Ecto neural progenitor cell (in vitro differentiated cells): Measurements from ENCODE around the gene ABITRAM.
"Not testable (repeated sequence)": the region's sequence is repeated elsewhere in the genome, so short reads cannot be mapped to it uniquely, and the experiment has no call there.

Experiments
- DNase-seq: peaks from one replicate; pipeline ENCODE4 v3.0.0-alpha.2; 2018; ENCODE audit warnings: low spot score

ABITRAM gene, protein sequence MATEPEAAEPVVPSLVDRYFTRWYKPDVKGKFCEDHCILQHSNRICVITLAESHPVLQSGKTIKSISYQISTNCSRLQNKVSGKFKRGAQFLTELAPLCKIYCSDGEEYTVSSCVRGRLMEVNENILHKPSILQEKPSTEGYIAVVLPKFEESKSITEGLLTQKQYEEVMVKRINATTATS

DNA sequence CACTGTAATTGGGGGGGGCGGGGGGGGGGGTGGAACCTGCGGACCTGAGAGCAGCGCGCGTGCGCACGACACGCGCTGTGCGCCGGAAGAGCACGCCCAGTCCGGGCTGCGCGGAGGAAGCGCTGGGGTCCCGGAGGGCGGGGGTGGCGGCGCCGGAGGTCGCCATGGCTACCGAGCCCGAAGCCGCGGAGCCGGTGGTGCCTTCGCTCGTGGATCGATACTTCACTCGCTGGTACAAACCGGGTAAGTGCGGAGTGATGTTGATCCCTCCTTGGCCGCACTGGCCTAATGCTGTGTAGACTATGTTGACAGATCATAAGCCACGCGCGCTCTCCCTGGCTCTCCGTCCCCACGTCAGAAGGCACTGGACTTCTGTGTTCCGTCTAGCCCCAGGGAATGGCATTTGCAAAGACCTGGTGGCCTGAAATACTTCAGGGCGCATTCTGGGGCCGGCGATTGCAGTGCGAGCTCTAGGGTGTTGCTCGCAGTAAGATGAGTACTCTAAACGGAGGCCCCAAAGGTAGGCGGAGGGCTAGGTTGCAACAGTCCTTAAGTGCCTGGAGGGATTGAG is at the start of gene ABITRAM:
TSS of gene ABITRAM (plus strand) at position 78 of the 571 bp plus-strand sequence. CDS start at position 165, 87 bp downstream.
- DNase-seq: peak; percentile 88

DNA sequence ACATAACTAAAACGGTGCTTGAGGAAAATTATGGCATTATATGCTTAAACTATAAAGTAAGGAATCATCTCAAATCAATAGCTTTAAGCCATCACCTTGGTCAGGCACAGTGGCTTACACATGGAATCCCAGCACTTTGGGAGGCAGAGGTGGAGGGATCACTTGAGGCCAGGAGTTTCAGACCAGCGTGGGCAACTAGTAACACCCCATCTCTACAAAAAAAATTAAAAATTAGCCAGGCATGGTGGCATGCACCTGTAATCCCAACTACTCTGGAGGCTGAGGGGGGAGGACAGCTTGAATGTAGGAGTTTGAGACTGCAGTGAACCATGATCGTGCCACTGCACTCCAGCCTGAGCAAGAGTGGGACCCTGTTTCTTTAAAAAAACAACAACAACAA is 49.5 kb upstream of the ABITRAM start:
- DNase-seq: no peak

DNA sequence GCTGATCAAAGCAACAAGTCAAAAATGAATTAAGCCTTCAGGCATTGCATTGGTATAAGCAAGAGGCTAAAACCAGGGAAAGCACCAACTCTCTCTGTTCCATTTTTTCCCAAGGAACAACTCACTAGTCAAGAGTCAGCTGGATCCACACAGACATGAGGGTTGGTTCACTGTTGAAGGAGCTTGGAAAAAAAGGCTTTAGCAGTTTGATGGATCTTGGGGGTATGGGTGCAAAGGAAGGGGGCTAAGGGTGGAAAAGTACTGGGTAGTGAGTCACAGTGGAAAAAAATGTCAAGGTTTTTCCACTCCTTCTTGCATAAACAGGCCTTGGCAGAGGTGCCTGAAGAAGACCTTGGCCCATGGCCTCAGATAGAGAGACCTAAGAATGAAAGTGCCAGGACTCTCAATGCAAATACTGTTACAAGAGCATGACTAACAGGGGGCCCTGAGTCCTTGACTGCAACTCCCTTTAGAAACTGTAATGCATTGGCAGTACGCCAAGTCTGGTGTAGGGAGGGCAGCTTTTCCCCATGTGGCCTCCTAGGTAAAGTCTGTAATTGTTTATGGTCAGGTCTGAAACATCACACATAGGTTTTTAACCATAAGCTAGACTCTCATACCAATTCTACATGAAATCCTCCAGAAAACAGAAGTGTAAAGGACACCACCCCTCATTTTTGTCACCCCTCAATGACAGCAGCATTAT is 48.4 kb upstream of the ABITRAM start:
- no peak for DNase-seq

DNA sequence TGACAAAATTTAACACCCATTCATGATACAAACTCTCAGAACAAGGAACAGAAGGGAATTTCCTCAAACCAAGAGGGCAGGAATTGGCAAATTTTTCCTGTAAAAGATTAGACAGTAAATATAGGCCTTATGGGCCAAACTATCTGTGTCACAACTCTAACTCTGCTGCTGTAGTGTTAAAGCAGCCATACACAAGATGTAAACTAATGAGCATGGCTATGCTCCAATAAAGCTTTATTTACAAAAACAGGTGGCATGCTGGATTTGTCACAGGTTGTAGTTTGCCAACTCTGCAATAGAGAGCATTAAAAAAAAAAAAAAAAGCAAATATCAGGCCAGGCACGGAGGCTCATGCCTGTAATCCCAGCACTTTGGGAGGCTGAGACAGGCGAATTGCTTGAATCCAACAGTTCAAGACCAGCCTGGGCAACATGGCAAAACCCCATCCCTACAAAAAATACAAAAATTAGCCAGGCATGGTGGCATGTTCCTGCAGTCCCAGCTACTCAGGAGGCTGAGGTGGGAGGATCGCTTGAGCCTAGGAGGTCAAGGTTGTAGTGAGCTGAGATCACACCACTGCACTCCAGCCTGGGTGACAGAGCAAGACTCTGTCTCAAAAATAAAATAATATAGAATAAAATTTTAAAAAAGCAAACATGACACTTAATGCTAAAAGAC is 47.5 kb upstream of the ABITRAM start:
- DNase-seq: not testable (repeated sequence)

DNA sequence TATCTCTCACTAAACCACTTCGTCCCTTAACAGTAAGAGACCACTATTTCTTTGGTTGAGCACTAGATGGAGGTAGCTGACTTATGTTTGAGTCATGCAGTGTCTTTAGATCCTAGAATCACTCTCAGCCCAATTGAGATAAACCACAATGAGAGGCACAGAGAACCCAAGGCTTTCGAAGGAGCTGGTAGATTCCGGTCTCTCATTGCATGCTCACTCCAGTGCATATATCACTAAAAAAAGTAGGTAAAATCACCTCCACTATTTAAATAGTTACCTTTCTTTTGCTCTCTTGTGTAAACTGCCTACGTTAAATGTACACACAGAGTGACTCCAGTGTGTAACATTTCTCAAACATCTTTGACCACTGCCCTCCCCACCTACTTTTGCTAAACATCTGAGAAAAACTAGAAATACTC is 44.5 kb upstream of the ABITRAM start:
- DNase-seq: no peak

DNA sequence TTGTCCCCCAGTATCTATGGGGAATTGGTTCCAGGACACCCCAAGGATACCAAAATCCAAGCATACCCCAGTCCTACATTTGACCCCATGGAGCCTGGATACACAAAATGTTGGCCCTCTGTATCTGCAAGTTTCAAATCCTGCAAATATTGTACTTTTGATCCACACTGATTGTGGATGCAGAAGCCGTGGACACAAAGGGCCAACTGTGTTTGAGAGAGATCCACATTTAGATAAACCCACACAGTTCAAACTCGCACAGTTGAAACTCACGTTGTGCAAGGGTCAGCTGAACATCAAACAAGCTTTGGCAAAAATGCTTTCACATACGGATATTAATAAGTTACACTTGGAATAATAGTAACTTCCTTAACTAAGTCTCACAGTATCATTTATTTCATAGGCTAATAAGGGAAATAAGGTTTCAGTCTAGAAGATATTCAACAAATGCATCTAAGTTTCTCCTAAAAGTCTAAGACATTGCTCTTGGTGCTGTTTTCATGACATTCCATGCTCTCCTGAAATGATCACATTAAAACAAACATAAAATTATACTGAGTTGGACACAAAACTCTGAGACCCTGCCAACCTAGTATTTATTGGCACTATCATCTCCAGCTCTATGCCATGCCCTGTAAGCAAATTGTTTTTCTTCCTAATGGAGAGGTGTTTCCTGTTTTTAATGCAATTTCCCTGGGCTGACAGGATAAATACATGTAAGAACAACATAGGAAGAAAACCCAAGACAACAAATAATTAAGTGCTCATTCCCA is 39.8 kb upstream of the ABITRAM start:
- DNase-seq: no peak

DNA sequence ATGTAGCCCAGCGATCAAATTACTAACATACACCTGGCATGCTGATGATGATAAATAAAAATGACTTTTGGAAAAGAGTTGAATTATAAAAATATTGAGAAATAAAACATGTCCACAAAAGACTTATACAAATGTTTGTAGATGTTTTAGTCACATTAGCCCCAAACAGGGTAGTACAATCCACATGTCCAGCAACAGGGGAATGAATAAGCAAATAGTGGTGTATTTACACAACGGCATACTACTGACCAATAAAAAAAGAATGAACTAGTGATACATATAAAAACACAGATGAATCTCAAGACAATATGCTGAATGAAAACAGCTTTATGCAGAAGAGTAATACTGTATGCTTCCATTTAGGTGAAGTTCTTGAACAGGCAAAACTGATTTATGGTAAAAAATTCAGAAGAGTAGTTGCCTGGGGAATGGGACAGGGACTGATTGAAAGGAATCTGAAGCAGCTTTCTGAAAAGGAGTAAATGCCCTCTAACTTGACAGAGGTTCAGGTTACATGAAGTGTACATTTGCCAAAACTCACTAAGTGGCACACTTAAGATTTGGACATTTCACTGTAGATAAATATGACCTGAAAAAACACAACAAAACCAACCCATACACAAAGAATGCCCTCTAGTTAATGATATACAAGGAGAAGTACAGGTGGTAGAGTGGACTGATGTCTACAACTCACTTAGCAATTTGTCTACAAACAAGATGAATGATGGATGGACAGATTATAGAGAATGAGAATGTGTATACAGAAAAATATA is 36.7 kb upstream of the ABITRAM start:
- DNase-seq: no peak

DNA sequence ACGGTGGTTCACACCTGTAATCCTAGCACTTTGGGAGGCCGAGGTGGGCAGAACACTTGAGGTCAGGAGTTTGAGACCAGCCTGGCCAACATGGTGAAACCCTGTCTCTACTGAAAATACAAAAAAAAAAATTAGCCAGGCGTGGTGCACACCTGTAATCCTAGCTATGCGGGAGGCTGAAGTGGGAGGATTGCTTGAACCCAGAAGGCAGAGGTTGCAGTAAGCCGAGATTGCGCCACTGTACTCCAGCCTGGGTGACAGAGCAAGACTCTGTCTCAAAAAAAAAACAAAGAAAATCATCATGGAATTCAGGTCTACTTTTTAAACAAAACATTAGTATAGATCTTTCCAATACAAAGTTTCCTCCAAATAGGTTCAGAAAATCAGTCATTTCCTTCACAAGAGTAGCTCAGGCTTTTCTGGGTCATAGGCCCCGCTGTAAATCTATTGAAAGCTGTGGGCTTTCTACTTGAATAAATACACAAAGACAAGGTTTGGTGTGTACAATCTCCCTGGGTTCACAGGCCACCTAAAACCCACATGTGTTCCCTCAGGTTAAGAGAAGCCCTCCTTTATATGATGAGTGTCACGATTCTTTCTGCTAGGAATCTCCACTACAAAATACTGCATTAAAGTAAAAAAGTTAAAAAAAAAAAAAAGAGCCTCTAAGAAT is 35.0 kb upstream of the ABITRAM start:
- DNase-seq: not testable (repeated sequence)

DNA sequence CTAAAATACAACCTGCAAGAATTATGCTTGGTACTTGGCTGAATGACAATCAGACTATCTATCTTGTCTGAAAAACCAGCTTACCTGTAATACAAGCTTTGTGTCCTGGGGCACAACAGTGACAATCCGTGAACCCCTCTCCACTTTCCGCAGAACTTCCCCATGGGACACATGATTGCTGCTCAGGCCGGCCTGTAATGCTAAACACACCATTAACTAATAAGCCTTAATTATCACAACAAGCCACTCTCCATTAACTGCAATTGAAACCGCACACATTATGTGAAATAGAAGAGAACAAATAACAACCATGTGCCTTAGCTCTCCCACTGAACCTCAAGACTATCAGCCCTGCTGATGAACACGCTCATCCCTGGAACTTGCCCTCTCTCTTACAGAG is 34.0 kb upstream of the ABITRAM start:
- DNase-seq: no peak

DNA sequence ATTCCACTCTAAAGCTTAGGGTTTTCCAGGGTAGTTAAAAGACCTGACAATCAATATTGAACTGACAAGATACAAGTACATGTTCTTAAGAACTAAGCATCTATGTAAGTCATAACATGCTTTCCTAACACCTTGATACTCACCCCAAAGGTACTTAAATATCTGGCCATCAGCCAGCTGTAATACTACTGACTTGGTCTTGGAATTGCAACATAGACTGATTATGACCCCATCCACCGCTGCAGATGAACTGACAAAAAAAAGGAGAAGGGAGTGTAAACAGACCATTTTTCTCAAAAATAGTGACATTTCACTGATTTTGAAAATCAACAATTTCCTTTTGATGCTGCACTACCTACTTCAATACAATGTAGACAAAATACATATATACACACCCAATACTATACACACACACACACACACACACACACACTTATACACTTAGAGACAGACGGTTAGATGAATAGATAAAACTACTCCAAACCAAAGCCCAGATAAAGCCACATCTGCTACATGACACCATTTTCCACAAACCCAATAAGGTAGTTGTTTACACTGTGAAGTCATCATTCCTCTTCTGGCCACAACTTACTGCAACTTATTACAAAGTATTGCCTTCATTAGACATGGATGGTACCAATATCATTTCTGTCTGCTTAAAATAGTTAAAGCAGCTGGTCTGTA is 30.6 kb upstream of the ABITRAM start:
- no peak for DNase-seq

DNA sequence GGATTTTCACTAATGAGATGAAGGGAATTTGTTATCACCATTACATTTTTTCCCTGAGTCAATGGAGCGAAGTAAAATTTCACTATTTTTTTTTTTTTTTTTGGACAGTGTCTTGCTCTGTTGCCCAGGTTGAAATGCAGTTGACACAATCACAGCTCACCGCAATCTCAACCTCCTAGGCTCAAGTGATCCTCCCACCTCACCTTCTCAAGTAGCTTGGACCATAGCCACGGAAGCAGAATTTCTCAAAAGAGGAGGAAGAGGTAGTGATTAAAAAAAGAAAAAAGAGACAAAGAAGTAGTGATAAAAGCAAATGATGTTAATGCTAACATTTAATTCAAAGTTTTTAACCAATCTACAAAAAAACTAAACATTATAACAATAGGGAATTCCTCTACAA is 30.0 kb upstream of the ABITRAM start:
- no peak for DNase-seq

DNA sequence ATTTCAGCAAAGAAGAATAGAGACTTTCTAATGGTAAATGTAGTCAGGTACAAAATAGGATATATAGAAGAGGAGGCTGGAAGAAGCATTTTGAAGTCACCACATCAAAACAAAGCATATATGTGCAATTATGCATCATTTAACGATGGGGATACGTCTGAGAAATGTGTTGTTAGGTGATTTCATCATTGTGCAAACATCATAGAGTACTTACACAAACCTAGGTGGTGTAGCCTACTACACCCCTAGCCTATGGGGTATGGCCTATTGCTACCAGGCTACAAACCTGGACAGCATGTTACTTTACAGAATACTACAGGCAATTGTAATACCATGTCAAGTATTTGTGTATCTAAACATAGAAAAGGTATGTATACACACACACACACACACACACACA is 28.7 kb upstream of the ABITRAM start:
- no peak for DNase-seq

DNA sequence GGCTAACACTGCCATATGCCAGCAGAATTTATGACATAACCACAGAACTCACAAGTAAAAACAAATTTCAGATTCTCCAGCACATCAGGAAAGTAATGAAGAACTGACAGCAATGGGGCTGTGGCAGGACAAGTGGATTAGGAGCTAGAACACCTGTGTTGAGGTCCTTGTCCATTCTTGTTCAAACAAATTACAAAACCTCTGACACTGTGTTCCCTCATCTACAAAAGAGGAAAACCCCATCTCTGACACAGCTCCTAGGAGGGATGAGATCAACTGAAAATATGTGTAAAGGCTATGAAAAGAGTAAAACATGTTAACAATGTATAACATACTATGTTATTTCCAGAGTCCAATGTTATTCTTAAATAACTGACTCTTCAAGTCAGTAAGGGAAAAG is 23.8 kb upstream of the ABITRAM start:
- no peak for DNase-seq

DNA sequence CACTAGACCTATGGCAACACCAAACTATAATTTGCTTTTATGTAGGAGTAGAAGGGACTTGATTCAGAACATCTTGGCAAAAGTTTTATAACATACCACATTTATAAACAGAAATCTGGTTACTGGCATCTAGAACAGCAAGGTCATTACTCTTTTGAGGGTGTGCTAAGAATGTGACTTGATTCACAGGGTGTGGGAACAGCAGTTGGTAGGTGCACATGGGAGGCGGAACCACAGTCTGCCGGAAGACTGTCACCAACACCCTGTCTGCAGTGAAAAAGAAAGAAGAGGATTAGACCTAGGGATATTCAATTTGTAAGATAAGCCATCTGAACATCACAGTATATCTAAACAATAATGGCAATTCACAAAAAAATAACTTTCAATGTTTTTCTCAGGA is 23.3 kb upstream of the ABITRAM start:
- no peak for DNase-seq

DNA sequence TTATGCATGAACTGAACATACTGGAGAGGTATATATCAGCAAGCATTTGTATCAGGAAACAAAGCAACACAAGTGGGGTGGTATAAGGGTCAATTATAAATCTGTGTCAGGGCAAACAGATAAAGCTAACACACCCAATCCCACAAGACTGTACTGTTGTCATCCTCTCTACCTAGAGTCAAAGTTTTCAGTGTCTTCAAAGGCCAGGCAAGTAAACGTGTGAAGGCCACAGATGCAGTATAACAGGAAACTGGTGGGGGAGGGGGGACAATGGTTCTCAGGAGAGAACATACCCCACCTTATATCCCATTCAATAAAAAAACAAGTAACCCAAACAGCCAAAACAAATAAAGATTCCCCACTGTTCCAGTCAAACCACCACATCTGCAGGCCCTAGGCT is 22.4 kb upstream of the ABITRAM start:
- no peak for DNase-seq

DNA sequence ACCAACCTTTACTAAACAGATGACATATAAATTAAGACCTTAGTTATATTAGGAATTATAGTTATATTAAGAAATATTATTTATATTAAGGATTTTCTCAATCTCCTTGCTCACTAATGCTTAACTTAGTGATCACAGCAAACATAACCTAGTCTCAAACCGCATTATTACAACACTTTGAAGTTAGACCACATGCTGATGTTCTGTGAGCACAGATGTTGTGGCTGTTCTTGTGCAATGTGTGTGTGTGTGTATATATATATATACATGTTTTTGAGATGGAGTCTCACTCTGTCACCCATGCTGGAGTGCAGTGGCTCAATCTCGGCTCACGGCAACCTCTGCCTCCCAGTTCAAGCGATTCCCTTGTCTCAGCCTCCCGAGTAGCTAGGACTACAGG is 20.8 kb upstream of the ABITRAM start:
- no peak for DNase-seq

DNA sequence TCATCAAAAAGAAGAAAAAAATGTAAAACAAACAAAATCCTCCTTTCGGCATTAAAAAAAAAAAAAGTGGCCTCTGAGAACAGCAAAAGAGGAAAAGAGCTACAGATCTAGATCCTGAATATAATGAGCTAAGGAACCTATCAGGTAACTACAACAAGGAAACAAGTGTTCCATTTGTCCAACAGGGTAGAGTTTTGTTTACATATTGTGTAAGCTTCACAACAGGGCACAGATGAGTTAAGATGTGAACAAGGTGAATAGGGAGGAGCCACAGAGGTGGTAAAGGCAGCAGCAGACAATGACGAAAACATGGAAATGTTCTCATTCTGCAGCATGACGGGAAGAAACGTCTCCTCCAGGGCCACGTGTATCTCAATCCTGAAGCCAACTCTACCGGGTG is 14.7 kb upstream of the ABITRAM start:
- no peak for DNase-seq

DNA sequence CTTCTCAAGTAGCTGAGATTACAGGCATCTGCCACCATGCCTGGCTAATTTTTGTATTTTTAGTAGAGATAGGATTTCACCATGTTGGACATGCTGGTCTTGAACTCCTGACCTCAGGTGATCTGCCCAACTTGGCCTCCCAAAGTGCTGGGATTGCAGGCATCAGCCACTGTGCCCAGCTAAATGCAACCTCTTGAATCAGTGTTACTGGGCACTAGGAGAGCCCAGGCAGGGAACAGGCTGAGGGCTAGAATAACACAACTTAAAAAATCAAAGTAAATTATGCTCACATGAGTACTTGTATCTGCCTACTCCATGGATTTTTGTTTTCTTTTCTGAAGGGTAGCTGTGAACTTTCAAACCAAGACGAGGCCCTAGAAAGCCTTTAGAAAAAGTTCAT is 13.8 kb upstream of the ABITRAM start:
- not testable (repeated sequence) for DNase-seq

DNA sequence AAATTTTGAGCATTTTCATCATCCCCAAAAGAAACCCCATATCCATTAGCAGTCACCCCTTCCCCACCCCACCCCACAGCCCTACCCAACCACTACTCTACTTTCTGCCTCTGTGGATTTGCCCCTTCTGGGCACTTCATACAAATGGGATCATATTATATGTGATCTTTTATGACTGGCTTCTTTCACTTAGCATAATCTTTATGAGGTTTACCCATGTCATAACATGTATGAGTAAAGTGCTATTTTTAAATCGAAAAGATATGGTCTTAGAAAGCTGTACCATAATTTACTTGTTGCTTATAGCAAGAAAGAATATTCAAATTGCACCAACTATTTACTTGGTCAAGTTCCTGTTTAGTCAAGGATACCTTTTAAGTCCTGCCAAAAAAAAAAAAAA is 13.0 kb upstream of the ABITRAM start:
- DNase-seq: no peak

DNA sequence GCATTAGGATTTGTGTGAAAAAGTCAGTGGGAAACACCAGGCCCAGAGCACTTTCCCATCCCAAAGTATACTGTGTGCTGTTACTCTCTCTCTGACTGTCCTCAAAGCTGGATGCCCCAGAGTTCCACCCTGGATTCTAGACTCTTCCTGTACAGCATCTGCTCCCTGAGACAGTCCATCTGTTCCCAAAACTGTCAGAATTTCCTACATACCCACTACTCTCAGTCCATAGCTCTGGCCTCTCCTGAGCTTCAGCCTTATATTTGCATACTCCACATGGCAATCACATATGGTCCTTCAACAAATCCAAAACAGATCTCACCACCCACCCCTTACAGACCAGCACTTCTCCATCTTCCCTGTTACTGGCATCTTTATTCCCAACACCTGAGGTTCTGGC is 9.7 kb upstream of the ABITRAM start:
- no peak for DNase-seq
